Liver (tissue), 9 donors: ENCODE results near the gene HSD17B11. TPM values are rescaled to one million over a fixed set of nuclear protein-coding genes. Genes with fewer than 3 reads are reported as not detected.

Experiments
- DNase-seq: peaks from one replicate; pipeline ENCODE4 v3.0.0-alpha.2; 2017; ENCODE audit warnings: low spot score
- H3K27ac ChIP-seq, 2 donors: one replicate each; pipeline ENCODE4 v1.7.0; 2013; ENCODE audit warnings: inconsistent platforms in 2 of 2, low read length in 2 of 2, control low read depth in 1 of 2, low read depth in 1 of 2, mild to moderate bottlenecking in 1 of 2
- H3K27me3 ChIP-seq, 4 donors: one replicate each; pipeline versions ENCODE4 v1.6.1 to v1.7.0; 2013; ENCODE audit warnings: low read length in 3 of 4, inconsistent platforms in 1 of 4, mild to moderate bottlenecking in 1 of 4, moderate library complexity in 1 of 4; ENCODE audit not compliant: control insufficient read depth in 4 of 4, insufficient read depth in 4 of 4
- H3K36me3 ChIP-seq, 4 donors: one replicate each; pipeline versions ENCODE4 v1.6.1 to v1.7.0; 2013; ENCODE audit warnings: low read length in 3 of 4, mild to moderate bottlenecking in 3 of 4, low read depth in 1 of 4, moderate library complexity in 1 of 4; ENCODE audit not compliant: control insufficient read depth in 4 of 4, insufficient read depth in 3 of 4
- H3K4me1 ChIP-seq, 4 donors: one replicate each; pipeline versions ENCODE4 v1.6.1 to v1.7.0; 2013; ENCODE audit warnings: low read length in 3 of 4, mild to moderate bottlenecking in 3 of 4, moderate library complexity in 1 of 4; ENCODE audit not compliant: control insufficient read depth in 4 of 4, insufficient read depth in 4 of 4
- H3K4me3 ChIP-seq, 3 donors: one replicate each; pipeline versions ENCODE4 v1.6.1 to v1.7.0; 2013; ENCODE audit warnings: low read length in 3 of 3, control low read depth in 1 of 3, low read depth in 1 of 3, mild to moderate bottlenecking in 1 of 3
- H3K9ac ChIP-seq, 2 donors: one replicate each; pipeline ENCODE4 v1.7.0; 2013; ENCODE audit warnings: low read length in 2 of 2, mild to moderate bottlenecking in 2 of 2, moderate library complexity in 2 of 2, control low read depth in 1 of 2, low read depth in 1 of 2
- H3K9me3 ChIP-seq, 4 donors: one replicate each; pipeline versions ENCODE4 v1.6.1 to v1.7.0; 2013; ENCODE audit warnings: low read length in 3 of 4; ENCODE audit not compliant: control insufficient read depth in 4 of 4
- EGR1 ChIP-seq, 2 donors: IDR thresholded peaks; 2 replicates each; pipeline ENCODE4 v1.6.1; 2016 to 2018; ENCODE audit warnings: antibody characterized with exemption in 2 of 2, low read depth in 2 of 2
- FOXA1 ChIP-seq: IDR thresholded peaks from 2 replicates; pipeline ENCODE4 v1.6.1; 2016; ENCODE audit warnings: antibody characterized with exemption
- FOXA2 ChIP-seq: IDR thresholded peaks from 2 replicates; pipeline ENCODE4 v1.6.1; 2016; ENCODE audit warnings: antibody characterized with exemption
- GABPA ChIP-seq, 2 donors: IDR thresholded peaks in 1 of 2; conservative IDR thresholded peaks in 1 of 2; 2 replicates each; pipeline ENCODE4 v1.6.1; 2016; ENCODE audit warnings: antibody characterized with exemption in 2 of 2, mild to moderate bottlenecking in 1 of 2, moderate library complexity in 1 of 2
- HNF4G ChIP-seq: IDR thresholded peaks from 2 replicates; pipeline ENCODE4 v1.6.1; 2016; ENCODE audit warnings: antibody characterized with exemption
- JUND ChIP-seq, 2 donors: IDR thresholded peaks; 2 replicates each; pipeline ENCODE4 v1.6.1; 2016; ENCODE audit warnings: antibody characterized with exemption in 2 of 2
- NR2F2 ChIP-seq: IDR thresholded peaks from 2 replicates; pipeline ENCODE4 v1.6.1; 2016; ENCODE audit warnings: antibody characterized with exemption
- RAD21 ChIP-seq, 2 donors: IDR thresholded peaks; 2 replicates each; pipeline ENCODE4 v1.6.1; 2016; ENCODE audit warnings: antibody characterized with exemption in 2 of 2, mild to moderate bottlenecking in 2 of 2
- REST ChIP-seq: IDR thresholded peaks from 2 replicates; pipeline ENCODE4 v1.6.1; 2016; ENCODE audit warnings: antibody characterized with exemption, mild to moderate bottlenecking
- RXRA ChIP-seq, 2 donors: IDR thresholded peaks; 2 replicates each; pipeline ENCODE4 v1.6.1; 2017 to 2018; ENCODE audit warnings: antibody characterized with exemption in 2 of 2, mild to moderate bottlenecking in 1 of 2
- TAF1 ChIP-seq: conservative IDR thresholded peaks from 2 replicates; pipeline ENCODE4 v1.6.1; 2016; ENCODE audit warnings: antibody characterized with exemption, mild to moderate bottlenecking
- WGBS: extraction: QIAGEN DNeasy Blood & Tissue Kit; methylation state at CpG from one replicate; pipeline ENCODE4 v1.1.7; 2013; 5-methylcytosine and 5-hydroxymethylcytosine counted together
- polyA plus RNA-seq, 2 donors: library from polyadenylated mRNA; stranded (reverse) in 1 of 2; unstranded in 1 of 2; fragments of 200-250 nt in 1 of 2; fragments of >200 nt in 1 of 2; fragmentation: Nextera tagmentation in 1 of 2; extraction: Ambion mirVana in 1 of 2; gene quantifications; one replicate each; pipeline versions ENCODE4 v1.2.1 to v1.2.3, GENCODE V29; 2013 to 2015
- total RNA-seq, 2 donors: library from RNA; depleted of rRNA; stranded (reverse); fragments of >200 nt; gene quantifications; one replicate each; pipeline ENCODE4 v1.2.3, GENCODE V29; 2014
- TF ChIP-seq, protein P1 (sequence below): fragments of 150-350 bp; IDR thresholded peaks from 2 replicates; pipeline ENCODE4 v1.5.1; 2017; ENCODE audit warnings: improper control_type of control experiment, low read depth, low read length; ENCODE audit not compliant: missing input control
- TF ChIP-seq, protein P2 (sequence below): IDR thresholded peaks from 2 replicates; pipeline ENCODE4 v1.6.1; 2016; ENCODE audit warnings: antibody characterized with exemption
- donor health status: healthy.
- donor health status: healthy.
- donor health status: healthy.
- donor health status: healthy.
- donor health status: healthy.

The HSD17B11 gene
- total and polyA plus RNA-seq, 4 donors, result 94.8 to 133 (median 115) TPM

DNA sequence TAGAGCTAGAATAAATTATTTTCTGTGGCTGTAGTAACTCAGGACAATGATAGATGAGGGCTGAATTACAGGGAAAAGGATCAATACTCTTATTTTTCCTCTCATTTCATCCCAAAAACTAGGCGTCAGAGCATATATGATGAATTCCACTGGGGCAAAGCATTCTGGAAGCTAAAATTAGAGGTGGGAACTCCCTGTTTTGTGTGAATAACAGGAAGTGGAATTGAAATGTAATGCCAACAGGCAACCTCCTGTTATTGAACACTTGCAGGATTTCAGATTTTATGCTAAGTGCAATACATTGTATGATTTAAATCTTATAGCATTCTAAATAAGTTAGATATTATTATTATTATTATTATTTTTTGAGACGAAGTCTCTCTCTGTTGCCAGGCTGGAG, 20.9 kb downstream of the HSD17B11 start:
- H3K27ac ChIP-seq, result no peak overlapping the region
- DNase-seq, result no peak
- H3K36me3 ChIP-seq, result peaks cover 10 to 44% (median 35%) of the 10 kb centered on the region in 4 donors
- H3K9me3 ChIP-seq, result no peaks in the 10 kb centered on the region
- no peak overlapping the region for H3K9ac ChIP-seq
- H3K27me3 ChIP-seq, result no peaks in the 10 kb centered on the region
- 86% methylated on average over 2 of the region's 2 CpGs for WGBS
- peaks cover 0 to 3% (median under 1%) of the 10 kb centered on the region in 4 donors for H3K4me1 ChIP-seq
- TF ChIP-seq HNF4G, result no peak
- TF ChIP-seq JUND (IDR thresholded peaks at IDR 0.05), result no peak
- no peak for TF ChIP-seq NR2F2
- TF ChIP-seq FOXA2, result no peak
- no peak for TF ChIP-seq RAD21 (IDR thresholded peaks at IDR 0.05)
- TF ChIP-seq FOXA1, result no peak
- TF ChIP-seq GABPA (IDR thresholded peaks at IDR 0.05 in 1 of 2, conservative IDR thresholded peaks at IDR 0.05 in 1 of 2), result no peak
- no peak for TF ChIP-seq EGR1 (IDR thresholded peaks at IDR 0.05; ENCODE audit: low read depth in 2 of 2)
- H3K4me3 ChIP-seq, result no peak overlapping the region

DNA sequence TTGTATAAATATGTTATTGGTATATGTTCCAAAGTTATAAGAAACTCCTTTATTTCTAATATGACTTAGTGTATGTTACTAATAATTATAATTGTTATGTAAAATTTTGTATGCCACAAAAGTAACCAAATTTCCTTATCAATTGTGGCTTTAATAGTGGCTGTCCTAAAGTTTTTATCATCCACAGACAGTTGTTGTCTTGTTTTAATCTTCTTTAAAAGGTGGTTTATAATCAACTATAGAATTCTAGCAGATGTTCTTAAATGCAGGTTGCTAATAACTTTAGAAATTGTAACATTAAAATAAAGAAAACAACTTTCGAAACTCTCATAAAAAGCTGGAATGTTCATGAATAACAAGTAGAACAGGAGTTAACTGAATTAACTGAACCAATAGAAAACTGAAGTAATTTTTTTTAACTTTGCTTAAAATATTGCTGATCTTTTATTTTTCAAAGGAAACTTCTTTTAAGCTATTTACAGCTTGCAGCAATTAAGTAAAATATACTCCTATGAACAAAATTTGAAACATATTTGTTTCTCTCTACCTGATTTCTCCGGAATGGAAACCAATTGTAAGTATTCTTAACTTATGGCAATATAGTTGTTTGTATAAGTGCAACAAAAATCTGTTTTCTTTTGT, 24.3 kb downstream of the HSD17B11 start:
- Histone ChIP-seq H3K4me3 (no peak overlapping the region), H3K27ac (no peak overlapping the region), H3K9me3 (no peaks in the 10 kb centered on the region), H3K27me3 (no peaks in the 10 kb centered on the region), H3K9ac (no peak overlapping the region), H3K4me1 (no peaks in the 10 kb centered on the region), H3K36me3 (peaks cover 15 to 59% (median 36%) of the 10 kb centered on the region in 4 donors)
- WGBS, result 75% methylated on average over 2 of the region's 2 CpGs
- no peak for DNase-seq
- TF ChIP-seq GABPA (IDR thresholded peaks at IDR 0.05 in 1 of 2, conservative IDR thresholded peaks at IDR 0.05 in 1 of 2) (no peak), REST (no peak), TAF1 (no peak), JUND (IDR thresholded peaks at IDR 0.05) (no peak), FOXA2 (no peak), FOXA1 (no peak), RXRA (IDR thresholded peaks at IDR 0.05) (no peak), EGR1 (IDR thresholded peaks at IDR 0.05; ENCODE audit: low read depth in 2 of 2) (no peak)
- TF ChIP-seq, protein P1, sequence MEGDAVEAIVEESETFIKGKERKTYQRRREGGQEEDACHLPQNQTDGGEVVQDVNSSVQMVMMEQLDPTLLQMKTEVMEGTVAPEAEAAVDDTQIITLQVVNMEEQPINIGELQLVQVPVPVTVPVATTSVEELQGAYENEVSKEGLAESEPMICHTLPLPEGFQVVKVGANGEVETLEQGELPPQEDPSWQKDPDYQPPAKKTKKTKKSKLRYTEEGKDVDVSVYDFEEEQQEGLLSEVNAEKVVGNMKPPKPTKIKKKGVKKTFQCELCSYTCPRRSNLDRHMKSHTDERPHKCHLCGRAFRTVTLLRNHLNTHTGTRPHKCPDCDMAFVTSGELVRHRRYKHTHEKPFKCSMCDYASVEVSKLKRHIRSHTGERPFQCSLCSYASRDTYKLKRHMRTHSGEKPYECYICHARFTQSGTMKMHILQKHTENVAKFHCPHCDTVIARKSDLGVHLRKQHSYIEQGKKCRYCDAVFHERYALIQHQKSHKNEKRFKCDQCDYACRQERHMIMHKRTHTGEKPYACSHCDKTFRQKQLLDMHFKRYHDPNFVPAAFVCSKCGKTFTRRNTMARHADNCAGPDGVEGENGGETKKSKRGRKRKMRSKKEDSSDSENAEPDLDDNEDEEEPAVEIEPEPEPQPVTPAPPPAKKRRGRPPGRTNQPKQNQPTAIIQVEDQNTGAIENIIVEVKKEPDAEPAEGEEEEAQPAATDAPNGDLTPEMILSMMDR, result no peak
- TF ChIP-seq, protein P2, sequence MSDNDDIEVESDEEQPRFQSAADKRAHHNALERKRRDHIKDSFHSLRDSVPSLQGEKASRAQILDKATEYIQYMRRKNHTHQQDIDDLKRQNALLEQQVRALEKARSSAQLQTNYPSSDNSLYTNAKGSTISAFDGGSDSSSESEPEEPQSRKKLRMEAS, result no peak
